COR-L47 (cell line): ENCODE results near the gene CREBL2.
A peak's percentile ranks its signal among the peaks of the same experiment; 100 is the strongest.
"Not testable (repeated sequence)": the region's sequence is repeated elsewhere in the genome, so short reads cannot be mapped to it uniquely, and the experiment has no call there.

Experiments used
- DNase-seq: peaks from one replicate; lab custom pipeline; 2025; lab: John Stamatoyannopoulos, UW

The CREBL2 gene

DNA sequence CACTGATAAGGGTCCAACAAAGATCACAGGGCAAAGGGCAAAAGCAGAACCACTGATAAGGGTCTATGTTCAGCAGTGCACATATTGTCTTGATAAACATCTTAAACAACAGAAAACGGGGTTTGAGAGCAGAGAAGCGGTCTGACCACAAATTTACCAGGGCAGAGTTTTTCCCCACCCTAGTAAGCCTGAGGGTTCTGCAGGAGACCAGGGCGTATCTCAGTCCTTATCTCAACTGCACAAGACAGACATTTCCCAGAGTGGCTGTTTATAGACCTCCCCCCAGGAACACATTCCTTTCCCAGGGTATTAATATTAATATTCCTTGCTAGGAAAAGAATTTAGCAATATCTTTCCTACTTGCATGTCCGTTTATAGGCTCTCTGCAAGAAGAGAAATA lies 28.3 kb downstream of the CREBL2 start:
- DNase-seq: not testable (repeated sequence)

DNA sequence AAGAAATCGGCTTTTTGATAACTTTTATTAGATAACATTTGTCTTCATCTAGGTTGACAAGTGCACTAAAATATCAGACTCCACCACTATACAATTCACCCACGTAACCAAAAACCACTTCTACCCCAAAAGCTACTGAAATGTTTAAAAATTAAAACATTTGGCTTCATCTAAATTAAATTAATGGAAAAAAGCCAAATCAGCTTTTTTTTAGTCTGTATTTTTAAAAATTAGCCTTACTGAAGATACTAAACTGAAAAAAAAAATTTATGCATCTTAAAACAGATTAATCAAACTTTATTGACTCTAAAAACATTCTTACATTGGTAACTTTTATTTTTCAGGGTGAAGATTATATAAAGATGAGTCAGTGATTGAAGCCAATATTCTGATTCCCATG lies 30.0 kb downstream of the CREBL2 start:
- DNase-seq: no peak

- DNase-seq: no peak
Observed at GRCh38 chr12:12642916-12643315, 31.2 kb downstream of the CREBL2 start.

DNA sequence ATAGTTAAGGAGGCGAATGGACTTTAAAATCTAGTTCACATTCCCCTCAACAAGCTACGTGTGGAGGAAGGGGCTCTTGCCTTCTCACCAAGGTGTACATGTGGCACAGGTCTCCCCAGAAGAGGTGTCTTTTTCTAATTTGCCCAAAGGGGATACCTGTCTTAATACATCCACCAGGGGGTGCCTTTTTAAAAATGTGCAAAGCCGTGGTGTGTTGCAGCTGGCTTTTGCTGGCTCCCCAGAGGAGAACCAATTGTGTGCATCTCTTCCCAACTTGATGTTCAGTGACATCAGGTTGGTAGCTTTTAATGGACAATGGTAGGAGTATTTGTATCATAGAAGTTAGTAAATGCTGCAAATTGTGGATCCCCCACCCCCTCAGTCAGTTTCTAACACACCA lies 33.8 kb downstream of the CREBL2 start:
- peak; percentile 0 for DNase-seq

GRCh38 chr12:12645968-12646367 lies 34.3 kb downstream of the CREBL2 start:
- DNase-seq: not testable (repeated sequence)

DNA sequence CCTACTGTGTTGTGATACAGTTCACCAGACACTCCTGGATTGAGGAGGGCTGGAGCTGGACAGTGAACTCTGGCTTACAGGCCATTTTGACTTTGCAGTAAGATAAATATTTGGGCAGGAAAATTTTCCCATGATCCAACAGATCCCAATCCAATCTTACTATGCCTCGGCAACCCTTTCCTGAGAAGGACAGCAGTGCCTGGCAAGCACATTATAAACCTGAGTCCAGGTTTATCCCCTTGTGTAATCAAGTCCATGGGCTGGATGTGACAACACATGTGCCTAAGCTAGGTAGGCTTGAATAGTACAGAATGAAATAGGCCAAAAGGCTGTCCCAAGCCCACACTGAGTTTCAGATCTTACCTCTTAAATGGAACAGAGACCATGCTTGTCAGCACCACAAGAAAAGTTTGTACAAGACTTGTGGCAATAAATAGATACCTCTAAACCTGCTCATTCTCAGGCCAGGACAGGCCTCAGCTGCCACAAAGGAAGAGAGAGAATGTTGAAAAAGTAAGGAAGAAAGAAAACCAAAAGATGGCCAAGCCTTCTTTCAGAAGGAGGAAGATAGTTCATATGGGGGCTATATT lies 34.9 kb downstream of the CREBL2 start:
- no peak for DNase-seq

- no peak for DNase-seq
Observed at GRCh38 chr12:12648284-12648683, 36.6 kb downstream of the CREBL2 start.

DNA sequence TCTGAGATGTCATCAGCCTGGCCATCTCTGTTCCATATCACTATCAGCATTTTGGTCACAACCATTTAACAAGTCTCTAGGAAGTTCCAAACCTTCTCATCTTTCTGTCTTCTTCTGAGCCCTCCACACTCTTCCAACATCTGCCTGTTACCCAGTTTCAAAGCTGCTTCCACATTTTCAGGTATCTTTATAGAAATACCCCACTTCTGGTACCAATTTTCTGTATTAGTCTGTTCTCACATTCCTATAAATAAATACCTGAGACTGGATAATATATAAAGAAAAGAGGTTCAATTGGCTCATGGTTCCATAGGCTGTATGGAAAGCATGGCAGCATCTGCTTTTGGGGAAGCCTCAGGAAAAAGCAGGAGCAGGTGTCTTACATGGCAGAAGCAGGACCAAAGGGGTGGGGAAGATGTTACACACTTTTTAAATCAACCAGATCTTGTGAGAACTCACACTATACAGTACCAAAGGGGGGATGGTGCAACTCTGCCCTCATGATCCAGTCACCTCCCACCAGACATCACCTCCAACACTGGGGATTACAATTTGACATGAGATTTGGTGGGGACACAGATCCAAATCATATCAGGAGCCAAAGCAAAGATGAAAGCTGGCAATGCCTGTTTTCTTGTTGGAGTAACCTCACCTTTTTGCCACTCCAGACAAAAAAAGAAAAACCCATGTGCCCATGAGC lies 37.4 kb downstream of the CREBL2 start:
- DNase-seq: no peak

DNA sequence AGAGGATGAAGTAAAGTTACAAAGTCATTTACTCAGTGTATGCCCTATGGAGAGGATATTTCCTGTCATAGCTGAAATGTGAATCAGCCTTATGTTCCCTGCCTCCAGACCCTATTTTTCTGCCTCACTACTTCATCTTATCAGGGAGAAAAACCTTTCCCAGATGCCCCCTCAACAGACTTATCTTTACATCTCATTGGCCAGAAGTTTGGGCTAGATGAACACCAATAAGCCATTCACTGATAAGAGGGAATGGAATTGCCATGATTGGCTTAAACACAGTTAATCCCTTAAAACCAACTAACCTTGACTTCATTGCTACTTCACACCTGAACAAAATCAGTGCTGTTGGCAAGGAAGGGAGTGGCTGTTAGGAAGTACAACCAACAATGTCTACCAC lies 40.1 kb downstream of the CREBL2 start:
- DNase-seq: no peak

DNA sequence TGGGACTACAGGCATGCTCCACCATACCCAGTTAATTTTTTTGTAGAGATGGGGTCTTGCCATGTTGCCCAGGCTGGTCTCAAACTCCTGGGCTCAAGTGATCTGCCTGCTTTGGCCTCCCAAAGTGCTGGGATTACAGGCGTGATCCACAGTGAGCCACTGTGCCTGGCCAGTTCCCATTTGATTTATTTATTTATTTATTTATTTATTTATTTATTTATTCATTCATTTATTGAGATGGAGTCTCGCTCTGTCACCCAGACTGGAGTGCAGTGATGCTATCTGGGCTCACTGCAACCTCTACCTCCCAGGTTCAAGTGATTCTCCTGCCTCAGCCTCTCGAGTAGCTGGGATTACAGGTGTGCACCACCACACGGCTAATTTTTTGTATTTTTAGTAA lies 41.0 kb downstream of the CREBL2 start:
- DNase-seq: not testable (repeated sequence)

DNA sequence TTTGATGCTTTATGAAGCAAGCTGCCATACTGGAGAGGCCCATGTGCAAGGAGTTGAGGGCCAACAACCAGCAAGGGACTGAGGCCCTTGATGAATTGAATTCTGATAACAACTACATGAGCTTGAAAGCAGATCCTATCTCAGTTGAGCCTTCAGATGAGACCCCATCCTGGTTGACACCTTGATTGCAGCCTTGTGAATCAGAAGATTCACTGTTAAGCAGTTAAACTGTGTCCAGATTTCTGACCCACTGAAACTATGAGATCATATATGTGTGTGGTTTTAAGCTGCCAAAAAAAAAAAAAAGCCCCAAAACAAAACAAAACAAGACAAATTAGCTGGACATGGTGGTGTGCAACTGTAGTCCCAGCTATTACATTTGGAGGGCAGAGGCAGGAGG lies 42.2 kb downstream of the CREBL2 start:
- no peak for DNase-seq

DNA sequence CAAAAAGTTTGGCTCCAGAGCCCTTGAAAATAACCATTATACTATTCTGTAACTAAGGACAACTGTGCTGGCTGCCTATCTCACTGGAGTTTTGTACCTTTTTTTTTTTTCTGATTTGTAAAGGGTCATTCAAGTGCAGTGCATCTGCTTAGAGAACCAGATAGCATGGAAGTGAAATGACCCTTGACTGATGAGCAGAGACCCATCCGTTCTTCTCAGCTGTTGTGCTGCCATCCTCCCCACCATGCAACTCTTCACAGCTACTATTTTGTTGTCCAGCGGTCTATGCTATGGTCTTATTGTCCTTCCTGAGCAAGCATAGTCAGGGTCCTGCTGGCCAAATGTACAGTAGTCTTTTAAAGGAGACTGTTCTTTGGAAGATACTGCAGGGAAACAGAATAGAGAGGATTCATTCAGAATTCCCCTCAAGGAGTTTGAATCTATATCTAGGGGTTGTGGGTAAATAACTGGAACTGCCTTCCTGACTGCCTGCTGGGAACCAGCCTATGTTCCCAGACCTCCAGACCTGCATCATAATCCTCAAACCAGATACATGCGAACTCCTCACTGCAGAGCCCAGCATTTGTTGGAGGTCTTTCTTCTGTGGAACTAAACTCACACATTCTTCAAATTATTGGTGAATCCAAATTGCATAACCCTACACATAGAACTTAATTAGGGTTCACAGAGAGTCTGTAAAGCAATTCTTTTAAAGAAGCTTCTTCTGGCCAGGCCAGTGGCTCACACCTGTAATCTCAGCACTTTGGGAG lies 43.2 kb downstream of the CREBL2 start:
- no peak for DNase-seq

DNA sequence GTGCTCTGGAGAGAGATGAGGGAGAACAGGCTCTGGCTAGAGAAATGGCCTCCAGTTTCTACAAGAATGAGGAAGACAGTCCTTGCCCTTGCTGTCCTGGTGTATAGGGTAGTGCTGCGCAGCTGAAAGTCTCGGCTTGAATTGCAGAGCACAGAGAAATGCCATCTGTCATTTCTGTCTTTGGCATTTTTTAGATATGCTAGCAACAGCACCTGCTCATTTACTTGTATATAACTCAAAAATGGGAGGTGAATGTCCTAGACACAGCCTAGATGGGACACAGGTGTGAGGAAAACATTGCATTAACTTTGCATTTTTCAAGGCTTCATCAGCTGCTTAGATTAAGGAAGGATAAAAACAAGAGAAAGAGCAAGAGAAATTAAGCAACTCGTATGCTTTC lies 48.5 kb downstream of the CREBL2 start:
- no peak for DNase-seq

DNA sequence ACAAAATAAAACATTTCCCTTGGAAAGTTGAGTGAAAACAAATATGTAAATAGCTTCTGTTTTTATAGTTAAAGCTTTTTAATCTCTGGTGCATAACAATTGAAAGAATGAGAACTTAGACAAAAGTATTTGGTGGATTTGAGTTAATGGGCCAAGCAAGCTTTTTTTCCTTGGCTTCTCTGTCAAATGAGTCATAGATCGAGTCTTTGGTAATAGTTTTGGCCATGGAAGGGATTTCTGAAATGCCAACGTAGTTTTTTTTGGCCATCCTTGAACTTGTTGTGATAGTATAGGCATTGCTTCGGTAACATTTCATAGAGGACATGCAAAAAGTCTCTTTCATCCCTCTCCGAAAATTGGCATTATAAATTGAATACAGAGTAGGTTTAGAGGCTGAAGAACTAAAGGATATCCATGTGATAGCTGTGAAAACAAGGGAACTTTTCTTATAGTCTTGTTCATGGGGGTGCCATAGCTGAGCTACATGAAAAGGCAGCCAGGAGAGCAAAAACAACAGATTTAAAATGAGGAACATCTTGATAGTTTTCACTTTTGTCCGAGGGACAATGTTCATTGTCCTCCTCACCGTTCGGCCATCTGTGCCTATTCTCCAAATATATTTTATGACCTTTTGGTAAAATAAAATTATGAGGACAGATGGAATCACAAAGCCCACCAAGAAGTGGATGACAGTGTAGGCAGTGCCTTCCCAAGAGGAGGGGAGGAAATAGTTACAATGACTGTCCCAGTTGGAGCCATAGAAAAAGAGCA lies 49.6 kb downstream of the CREBL2 start:
- no peak for DNase-seq

DNA sequence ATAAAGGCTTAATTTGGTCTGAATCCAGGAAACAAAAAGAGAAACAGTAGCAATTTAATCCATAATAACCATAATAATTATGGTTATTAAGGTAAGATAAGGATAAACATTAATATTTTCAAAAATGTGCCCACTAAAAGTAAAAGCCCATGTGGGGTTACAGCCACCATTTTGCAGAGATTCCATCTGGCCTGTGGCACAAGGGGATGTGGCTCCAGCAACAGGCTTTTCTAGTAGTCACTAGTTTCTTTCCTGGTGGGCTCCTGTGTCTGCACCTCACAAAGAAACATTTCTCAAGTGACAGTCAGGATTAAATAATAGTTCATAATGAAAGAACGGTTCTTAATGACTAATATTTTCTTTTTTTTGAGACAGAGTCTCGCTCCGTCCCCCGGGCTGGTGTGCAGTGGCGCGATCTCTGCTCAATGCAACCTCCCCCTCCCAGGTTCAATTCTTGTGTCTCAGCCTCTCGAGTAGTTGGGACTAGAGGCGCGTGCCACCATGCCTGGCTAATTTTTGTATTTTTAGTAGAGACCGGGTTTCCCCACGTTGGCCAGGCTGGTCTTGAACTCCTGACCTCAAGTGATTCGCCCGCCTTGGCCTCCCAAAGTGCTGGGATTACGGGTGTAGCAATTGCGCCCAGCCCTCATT lies 52.1 kb downstream of the CREBL2 start:
- DNase-seq: no peak

GRCh38 chr12:12665194-12665593 lies 53.5 kb downstream of the CREBL2 start:
- no peak for DNase-seq

DNA sequence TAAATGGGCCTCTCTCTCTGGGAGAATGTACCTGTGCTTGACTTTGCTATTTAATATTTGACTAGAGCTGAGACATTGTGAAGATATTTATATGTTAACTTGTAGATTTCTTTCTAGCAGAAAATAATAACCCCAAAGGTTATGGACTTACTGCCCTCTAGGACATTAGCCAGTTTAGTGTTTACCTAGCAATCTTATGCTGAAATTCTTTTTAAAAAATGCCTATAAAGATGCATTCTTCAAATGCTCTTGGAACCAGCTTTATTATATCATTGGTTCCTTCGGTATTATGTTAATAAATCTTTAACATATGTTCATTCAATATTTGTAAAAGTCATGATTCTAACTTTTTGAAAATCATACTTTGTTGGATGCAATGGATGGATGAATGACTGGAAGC lies 56.3 kb downstream of the CREBL2 start:
- no peak for DNase-seq

DNA sequence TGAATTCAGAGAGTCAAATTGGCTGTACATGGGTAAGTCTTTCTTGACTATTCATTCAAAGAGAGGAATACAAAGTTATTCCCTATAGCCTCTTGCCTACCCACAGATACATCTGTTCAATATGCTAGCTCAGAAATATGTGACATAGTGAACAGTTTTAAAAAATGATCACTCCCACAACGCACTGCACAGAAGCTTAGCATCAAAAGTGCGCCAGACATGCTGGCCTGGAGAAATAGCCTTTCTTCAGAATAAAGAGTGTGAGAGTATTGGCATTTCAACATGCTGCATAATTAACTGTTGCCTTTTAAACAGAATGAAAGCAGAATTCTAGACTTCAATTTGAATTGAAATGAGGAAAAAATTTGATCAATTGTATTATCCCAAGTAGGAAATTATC lies 57.3 kb downstream of the CREBL2 start:
- DNase-seq: no peak

- no peak for DNase-seq
Observed at GRCh38 chr12:12671850-12672660, 60.4 kb downstream of the CREBL2 start.

GRCh38 chr12:12673296-12673695 lies 61.6 kb downstream of the CREBL2 start:
- DNase-seq: no peak

GRCh38 chr12:12676605-12677004 lies 64.9 kb downstream of the CREBL2 start:
- DNase-seq: no peak
